T-helper 2 cell (primary cell): ENCODE results near the gene PLXNB1.
"Not testable (repeated sequence)": the region's sequence is repeated elsewhere in the genome, so short reads cannot be mapped to it uniquely, and the experiment has no call there.

Experiments used
- DNase-seq, 5 experiments: peaks; one replicate each; pipeline versions ENCODE4 v3.0.0 to v3.0.0-alpha.2; 2012 to 2022

Gene PLXNB1

DNA sequence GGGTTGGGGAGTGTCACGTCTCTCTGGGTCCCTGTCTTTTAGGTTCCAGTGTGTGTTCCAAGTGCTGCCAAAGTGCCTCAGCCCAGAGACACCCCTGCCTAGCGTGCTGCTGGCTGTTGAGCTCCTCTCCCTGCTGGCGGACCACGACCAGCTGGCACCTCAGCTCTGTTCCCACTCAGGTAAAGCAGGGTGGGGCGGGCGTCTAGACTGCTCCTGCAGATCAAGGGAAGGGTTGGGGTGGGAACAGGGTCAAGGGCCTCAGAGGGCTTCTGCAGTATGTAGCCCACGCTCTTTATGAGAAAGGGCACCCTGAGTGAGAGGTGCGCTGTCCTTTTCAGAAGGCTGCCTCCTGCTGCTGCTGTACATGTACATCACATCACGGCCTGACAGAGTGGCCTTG is 33.8 kb upstream of the PLXNB1 start:
- no peak for DNase-seq

GRCh38 chr3:48461767-48462166 is 31.9 kb upstream of the PLXNB1 start:
- not testable (repeated sequence) for DNase-seq

- DNase-seq: no peak
Measured at GRCh38 chr3:48460517-48460902, 30.6 kb upstream of the PLXNB1 start.

DNA sequence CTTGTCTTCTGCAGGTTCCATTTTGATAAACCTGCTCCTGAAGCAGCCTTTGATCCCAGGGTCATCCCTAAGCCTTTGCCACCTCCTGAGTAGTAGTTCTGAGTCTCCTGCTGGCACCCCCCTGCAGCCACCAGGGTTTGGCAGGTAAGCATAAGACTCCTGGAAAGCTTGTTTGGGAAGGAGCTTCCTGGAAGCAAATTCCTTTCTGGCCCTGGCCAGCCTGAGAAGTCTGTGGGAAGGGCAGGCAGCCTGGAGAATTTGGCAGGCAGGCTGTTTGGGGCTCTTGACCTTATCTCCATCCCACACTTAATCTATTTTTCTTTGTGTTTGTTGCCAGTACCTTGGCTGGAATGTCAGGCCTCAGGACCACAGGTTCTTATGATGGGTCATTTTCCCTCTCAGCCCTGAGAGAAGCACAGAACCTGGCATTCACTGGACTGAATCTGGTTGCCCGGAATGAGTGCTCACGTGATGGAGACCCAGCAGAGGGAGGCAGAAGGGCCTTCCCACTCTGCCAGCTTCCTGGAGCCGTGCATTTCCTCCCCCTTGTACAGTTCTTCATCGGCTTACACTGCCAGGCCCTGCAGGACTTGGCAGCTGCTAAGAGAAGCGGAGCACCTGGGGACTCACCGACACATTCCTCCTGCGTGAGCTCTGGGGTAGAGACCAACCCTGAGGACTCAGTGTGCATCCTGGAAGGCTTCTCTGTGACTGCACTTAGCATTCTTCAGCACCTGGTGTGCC is 30.1 kb upstream of the PLXNB1 start:
- DNase-seq: no peak

DNA sequence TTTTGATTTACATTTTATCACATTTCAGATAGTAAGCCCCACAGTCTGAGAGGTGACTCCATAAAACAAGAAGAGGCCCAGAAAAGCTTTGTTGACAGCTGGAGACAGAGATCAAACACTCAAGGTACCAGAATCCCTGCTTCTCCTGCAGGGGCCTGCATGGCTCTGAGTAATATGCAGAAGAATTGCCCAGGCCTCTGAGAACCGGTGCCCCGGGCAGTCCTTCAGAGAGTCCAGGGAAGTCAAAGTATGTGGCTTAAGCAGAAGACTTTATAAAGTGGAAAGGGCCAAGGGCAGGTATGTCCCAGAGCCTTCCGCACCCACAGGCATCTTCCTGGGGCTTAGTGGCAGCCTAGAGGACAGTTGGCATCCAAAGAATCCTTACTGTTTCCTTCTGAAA is 29.4 kb upstream of the PLXNB1 start:
- DNase-seq: no peak

DNA sequence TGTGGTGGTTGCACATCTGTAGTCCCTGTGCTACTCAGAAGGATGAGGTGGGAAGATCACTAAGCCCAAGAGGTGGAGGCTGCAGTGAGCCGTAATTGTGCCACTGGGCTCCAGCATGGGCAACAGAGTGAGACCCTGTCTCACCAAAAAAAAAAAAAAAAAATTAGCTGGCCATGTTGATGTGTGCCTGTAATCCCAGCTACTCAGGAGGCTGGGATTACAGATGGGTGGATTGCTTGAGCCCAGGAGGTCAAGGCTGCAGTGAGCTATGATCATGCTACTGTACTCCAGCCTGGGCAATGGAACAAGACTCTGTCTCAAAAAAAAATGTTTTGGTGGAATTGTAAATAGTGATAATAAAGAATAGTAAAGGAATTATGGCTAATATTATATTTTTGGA is 26.6 kb upstream of the PLXNB1 start:
- DNase-seq: no peak

- DNase-seq: no peak
Measured at GRCh38 chr3:48451270-48451669, 21.4 kb upstream of the PLXNB1 start.

DNA sequence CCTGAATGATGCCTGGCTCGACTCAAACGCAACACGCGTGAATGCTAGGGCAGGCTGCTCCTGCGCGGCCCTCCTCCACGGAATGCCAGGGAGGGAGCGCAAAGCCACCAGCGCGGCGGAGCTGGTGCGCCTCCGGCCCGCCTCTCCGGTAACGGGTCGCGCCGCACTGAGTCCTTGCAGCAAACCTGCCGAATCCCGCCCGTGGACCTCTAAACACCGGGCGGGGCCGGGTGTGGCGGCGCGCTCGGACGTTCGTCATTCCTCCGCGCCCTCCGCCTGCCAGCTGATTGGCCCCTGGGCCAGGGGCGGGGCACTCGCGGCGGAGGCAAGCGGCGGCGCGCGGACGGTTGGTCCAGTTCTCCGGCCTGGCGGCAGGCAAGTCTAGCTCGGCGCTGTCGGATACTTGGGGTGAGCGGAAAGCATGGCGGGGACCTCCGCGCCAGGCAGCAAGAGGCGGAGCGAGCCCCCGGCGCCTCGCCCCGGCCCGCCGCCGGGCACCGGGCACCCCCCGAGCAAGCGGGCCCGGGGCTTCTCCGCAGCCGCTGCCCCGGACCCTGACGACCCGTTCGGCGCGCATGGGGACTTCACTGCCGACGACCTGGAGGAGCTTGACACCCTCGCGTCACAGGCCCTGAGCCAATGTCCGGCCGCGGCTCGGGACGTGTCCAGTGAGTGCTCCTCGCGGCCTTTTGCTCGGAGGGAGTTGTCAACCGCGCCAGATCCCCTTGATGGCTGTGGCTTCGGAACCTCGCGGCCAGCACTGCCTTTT is 16.7 kb upstream of the PLXNB1 start, which contains the start of gene ATRIP:
Gene ATRIP (plus strand): TSS at position 313 of the 769 bp plus-strand sequence. CDS start 109 bp downstream, at position 422.
- peak; percentile 78 to 84 (median 83) for DNase-seq

- no peak for DNase-seq
Measured at GRCh38 chr3:48446043-48446424, 16.1 kb upstream of the PLXNB1 start.

- no peak for DNase-seq
Measured at GRCh38 chr3:48445277-48445882, 15.5 kb upstream of the PLXNB1 start.

GRCh38 chr3:48441940-48442339 is 12.1 kb upstream of the PLXNB1 start:
- no peak for DNase-seq

DNA sequence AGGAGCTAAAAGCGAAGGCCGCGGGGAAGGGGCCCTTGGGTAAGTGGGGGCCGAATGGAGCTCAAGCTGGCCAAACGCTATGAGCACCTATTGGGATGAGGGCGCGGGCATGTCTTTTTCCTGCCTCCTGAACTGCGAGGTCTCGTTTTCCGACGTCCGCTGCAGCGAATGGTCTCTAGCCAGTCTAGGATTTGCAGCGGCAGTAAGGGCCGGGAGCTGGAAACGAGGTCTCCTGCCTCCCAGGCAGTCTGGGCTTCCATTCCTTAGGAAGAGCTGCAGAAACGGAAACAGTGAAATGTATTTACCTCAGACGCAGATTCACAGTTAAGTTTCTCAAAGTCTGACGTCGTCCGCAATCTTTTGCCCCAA is 10.7 kb upstream of the PLXNB1 start:
- DNase-seq: peak in 2 of 5 experiments; percentile 20 to 33

- peak; percentile 95 to 98 (median 98) for DNase-seq
Measured at GRCh38 chr3:48439820-48440589, 10.1 kb upstream of the PLXNB1 start, which contains the start of the genes CCDC51 and TMA7. TSS of gene CCDC51 (minus strand) at chr3:48440119. CDS start at chr3:48435128, 4,991 bp downstream. TSS of gene TMA7 (plus strand) at chr3:48440257. CDS start at chr3:48440297, 40 bp downstream.

GRCh38 chr3:48437812-48438211 is 7.9 kb upstream of the PLXNB1 start:
- no peak for DNase-seq

GRCh38 chr3:48436855-48437254 is 7.0 kb upstream of the PLXNB1 start:
- no peak for DNase-seq

- DNase-seq: no peak
Measured at GRCh38 chr3:48436477-48436787, 6.5 kb upstream of the PLXNB1 start.

DNA sequence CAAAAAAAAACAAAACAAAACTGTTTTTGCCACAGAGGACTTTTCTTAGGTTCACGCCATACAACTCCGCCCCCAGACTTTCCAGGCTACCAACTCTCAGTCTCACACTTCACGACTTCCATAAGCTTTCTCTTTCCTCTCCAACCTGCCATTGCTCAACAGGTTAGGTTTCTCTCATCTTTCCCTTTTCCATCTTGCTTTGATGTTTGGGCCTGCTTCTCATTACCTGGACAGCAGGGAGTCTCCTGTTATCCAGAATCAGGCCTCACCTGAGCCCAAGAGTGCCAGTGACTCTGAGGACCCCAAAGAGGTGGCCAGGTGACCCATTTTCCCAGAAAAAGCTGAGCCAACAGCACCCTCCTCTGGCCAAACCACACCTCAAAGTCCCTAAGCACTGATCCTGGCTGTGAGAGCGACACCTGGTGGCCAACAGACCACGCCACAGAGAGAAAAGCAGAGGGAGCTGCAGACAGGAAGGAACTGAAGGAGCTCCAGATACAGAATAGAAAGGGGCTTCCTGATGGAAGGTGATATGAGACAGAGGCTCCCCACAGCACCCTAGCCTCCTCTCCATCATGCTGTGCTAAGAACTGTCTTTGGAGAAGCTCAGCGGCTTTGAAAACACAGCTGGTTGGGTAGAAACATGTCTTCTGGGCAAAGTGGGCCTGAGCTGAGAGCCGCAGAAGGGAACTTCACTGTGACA is 6.0 kb upstream of the PLXNB1 start:
- peak; percentile 66 to 82 (median 76) for DNase-seq

GRCh38 chr3:48435223-48435595 is 5.3 kb upstream of the PLXNB1 start:
- no peak for DNase-seq

DNA sequence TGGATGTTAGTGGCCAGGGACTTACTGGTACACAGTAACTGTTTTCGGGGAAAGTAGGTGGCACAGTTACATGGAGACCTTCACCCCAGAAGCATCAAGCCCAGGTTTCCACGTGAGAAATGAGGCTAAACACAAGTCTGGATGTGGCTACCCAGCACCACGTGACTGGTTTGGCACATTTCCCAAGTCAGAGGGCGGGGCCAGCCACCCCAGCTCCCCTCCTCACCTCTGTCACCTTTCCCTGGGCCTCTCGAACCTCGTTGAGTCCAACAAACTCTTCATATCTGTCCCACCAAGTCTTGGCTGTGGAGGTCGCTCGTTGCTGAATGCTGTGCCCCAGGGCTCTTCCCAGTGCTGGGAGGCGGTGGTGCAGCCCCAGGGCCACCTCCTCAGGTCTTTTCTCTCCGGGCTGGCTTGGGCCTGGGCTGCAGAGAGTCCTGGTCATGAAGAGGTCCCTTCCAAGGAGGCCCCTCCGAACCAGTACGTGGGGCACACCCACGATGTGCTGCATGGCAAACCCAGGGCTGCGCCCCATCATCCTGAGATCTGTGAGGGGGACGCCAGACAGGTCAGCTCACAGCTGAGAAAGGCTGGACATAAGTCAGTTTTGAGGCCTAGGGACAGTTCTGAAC is 4.8 kb upstream of the PLXNB1 start:
- peak in 1 of 5 experiments; percentile 30 for DNase-seq

DNA sequence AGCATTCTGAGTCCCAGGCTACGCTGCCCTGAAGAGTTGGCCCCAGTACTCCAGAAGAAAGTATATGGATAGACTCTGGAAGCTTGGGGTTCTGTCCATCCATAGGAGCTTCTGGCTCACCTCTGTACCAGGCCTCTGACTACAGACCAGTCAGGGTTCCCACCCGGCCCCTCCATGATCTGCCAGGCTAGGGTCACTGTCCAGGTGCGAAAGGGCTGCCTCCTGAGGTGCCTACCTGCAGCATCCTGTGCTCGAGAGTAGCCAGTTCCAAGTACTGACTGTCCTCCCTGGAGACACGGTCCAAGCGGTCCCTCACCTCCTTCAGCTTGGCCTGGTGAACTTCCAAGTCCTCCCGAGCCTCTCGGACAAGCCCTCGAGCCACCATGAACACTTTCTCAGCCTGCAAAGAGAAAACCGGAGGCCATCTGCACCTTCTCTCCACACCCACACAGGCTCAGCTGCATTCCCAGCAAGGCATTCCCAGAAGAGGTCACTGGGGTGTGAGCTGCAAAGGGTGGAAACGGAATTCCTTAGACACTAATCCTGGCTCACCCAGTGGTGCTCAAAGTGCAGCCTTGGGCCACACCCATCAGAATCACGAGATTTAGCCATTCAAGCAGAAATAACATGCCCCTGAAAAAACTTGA is 3.7 kb upstream of the PLXNB1 start:
- DNase-seq: no peak
